Fibroblast of villous mesenchyme (primary cell): ENCODE measurements around the gene DOCK2. TPM values are rescaled to one million over a fixed set of nuclear protein-coding genes. Genes with fewer than 3 reads are reported as not detected.

Source experiments
- DNase-seq: peaks from one replicate; pipeline ENCODE4 v3.0.0-alpha.2; 2010; ENCODE audit warnings: low read depth
- H3K4me3 ChIP-seq: 2 replicates; pipeline ENCODE4 v1.5.1; 2011; ENCODE audit warnings: low read depth, mild to moderate bottlenecking, low read length
- total RNA-seq: library from RNA; depleted of rRNA; stranded (reverse); fragments of >200 nt; gene quantifications from 2 replicates; pipeline ENCODE4 v1.2.3, GENCODE V29; 2012
- TF ChIP-seq, protein P1 (sequence below): IDR thresholded peaks from 2 replicates; pipeline ENCODE4 v1.5.1; 2012; ENCODE audit warnings: low read depth, mild to moderate bottlenecking, low read length; ENCODE audit not compliant: insufficient read depth

DOCK2 gene
- total RNA-seq, 1 donor: 7.3 TPM

- TF ChIP-seq, protein P1, sequence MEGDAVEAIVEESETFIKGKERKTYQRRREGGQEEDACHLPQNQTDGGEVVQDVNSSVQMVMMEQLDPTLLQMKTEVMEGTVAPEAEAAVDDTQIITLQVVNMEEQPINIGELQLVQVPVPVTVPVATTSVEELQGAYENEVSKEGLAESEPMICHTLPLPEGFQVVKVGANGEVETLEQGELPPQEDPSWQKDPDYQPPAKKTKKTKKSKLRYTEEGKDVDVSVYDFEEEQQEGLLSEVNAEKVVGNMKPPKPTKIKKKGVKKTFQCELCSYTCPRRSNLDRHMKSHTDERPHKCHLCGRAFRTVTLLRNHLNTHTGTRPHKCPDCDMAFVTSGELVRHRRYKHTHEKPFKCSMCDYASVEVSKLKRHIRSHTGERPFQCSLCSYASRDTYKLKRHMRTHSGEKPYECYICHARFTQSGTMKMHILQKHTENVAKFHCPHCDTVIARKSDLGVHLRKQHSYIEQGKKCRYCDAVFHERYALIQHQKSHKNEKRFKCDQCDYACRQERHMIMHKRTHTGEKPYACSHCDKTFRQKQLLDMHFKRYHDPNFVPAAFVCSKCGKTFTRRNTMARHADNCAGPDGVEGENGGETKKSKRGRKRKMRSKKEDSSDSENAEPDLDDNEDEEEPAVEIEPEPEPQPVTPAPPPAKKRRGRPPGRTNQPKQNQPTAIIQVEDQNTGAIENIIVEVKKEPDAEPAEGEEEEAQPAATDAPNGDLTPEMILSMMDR: no peak
- no peak for DNase-seq
- H3K4me3 ChIP-seq: no peak overlapping the region
Measured at GRCh38 chr5:169731221-169731620, 94.1 kb downstream of the DOCK2 start.

GRCh38 chr5:169732841-169733240 is 95.8 kb downstream of the DOCK2 start:
- no peak overlapping the region for H3K4me3 ChIP-seq
- no peak for DNase-seq
- TF ChIP-seq, protein P1: no peak

GRCh38 chr5:169735913-169736312 is 98.8 kb downstream of the DOCK2 start:
- TF ChIP-seq, protein P1: no peak
- no peak for DNase-seq
- H3K4me3 ChIP-seq: no peak overlapping the region

GRCh38 chr5:169736653-169737052 is 99.6 kb downstream of the DOCK2 start:
- DNase-seq: no peak
- H3K4me3 ChIP-seq: no peak overlapping the region
- TF ChIP-seq, protein P1: no peak

GRCh38 chr5:169740435-169740834 is 103.4 kb downstream of the DOCK2 start:
- TF ChIP-seq, protein P1: no peak
- no peak for DNase-seq
- H3K4me3 ChIP-seq: no peak overlapping the region

- TF ChIP-seq, protein P1: no peak
- no peak overlapping the region for H3K4me3 ChIP-seq
- DNase-seq: peak; percentile 56
Measured at GRCh38 chr5:169742771-169743296, 105.8 kb downstream of the DOCK2 start.

DNA sequence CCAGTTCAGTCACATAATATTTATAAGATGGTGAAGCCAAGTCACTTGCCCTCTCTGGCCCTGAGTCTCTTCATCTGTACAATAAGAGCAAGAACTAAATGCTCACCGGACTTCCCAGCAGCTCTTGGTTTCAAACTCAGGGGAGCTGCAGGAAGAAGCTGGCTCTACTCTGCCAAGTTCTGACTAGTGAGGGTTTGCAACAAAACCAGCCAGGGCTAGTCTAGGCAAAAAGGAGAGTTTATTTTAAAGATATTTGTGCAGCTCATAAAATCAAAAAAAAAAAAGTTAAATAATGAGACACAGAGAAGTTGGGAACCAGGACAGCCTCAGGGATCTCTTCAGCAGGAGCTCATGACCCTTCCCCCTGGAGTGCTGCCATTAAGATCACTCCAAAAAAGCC is 107.3 kb downstream of the DOCK2 start:
- no peak overlapping the region for H3K4me3 ChIP-seq
- DNase-seq: no peak
- TF ChIP-seq, protein P1: no peak
